Medulla oblongata (tissue), 1 donor: ENCODE measurements around the gene ZBTB12.
"Not testable (repeated sequence)": the region's sequence is repeated elsewhere in the genome, so short reads cannot be mapped to it uniquely, and the experiment has no call there.

Experiments
- DNase-seq: peaks from one replicate; pipeline ENCODE4 v3.0.0-alpha.2; 2015; ENCODE audit errors: extremely low spot score

The ZBTB12 gene

DNA sequence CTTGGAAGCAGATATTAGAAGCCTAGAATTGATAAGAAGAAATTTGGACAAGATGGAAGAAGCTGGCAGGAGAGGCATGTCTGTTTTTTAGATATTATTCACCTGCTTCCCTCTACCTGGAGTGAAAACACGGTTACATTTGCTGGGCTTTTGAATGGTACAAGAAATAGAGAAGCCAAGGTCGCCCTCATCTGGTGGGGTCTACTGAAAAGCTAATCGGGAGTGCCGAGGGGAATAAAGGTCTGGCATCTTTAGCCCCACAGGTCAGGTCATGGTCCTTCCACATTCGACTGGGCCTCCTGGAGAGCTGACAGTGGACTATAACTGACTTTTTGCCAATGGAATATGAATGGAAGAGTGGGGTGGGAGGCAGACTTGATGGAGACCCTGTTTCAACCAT lies 21.1 kb upstream of the ZBTB12 start:
- no peak for DNase-seq

DNA sequence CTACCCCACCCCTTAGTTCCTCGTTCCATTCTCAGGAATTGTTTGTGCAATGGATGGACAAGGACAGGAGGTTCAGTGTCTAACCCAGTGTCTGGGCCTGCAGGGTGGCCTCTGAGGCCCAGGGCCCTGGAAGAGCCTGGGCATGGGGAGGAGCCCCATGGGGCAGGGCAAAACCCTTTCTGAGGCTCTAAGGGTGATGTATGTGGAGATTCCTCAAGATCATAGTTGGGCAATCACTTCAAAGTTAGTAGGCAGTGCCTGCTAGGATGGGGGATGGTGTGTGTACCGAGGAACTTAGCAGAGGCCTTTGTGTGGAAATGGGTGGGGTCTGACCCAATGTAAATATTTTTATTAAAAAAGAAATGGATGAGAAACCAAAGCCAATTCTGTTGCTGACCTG lies 18.9 kb upstream of the ZBTB12 start:
- no peak for DNase-seq

DNA sequence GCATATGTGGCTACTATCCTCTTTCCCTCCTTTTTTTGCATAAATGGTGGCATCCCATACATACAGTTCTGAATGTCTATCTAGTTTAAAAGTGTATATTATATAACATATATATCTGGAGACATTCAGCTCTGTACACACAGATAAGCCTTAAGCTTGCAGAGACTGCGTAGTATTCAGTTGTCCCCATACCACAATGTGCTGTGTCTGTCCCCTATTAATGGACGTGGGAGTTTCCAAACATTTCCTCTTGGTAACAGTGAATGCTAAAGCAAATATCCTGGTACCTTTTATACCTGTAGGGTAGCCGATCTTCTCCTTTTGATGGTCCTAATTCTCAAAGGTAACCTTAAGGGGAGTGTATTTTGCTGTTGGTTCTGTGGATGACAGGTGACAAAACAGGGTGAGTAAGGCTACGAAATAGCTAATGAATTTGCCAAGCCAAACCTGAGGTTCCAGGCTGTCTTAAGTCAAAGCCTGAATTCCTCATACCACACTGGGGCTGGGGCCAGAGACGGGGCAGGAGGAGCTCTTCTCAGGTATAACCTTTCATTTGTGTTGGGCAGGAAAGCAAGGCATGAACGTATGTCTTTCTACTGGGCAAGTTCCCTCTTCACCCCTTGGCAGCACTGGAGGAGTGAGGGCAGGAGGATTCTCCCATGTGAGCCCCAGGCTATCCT lies 17.9 kb upstream of the ZBTB12 start:
- DNase-seq, result no peak

DNA sequence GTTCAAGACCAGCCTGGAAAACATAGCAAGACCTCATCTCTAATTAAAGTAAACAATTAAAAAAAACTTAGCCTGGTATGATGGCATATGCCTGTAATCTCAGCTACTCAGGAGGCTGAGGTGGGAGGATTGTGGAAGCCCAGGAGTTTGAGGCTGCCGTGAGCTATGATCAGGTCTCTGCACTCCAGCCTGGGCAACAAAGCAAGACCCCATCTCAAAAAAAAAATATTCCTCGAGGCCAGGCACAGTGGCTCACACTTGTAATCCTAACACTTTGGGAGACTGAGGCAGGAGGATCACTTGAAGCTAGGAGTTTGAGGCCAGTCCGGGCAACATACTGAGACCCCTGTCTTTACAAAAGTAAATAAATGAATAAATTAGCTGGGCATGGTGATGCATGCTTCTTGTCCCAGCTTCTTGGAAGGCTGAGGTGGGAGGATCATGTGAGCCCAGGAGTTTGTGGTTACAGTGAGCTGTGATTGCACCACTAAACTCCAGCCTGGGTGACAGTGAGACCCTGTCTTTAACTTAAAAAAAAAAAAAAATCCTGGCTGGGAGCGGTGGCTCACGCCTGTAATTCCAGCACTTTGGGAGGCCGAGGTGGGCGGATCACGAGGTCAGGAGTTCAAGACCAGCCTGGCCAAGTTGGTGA lies 16.3 kb upstream of the ZBTB12 start:
- DNase-seq, result no peak

DNA sequence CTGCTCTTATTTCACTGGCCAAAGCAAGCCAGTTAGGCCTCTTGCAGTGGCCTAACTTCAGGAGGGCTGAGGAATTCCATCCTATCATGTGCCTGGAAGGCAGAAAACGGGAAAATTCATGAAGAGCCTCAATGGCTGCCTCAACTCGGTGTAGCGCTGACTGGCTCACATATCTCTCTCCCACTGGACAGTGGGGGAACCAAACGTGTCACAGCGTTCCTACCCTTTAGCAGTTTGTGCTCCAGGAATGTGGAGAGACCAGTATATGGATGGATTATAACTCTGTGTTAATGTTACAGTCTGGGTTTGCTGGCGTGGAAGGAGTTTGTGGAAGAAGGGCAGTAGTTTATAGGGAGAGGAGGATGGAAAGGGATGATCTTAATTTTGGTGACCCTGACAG lies 13.9 kb upstream of the ZBTB12 start:
- DNase-seq, result no peak

DNA sequence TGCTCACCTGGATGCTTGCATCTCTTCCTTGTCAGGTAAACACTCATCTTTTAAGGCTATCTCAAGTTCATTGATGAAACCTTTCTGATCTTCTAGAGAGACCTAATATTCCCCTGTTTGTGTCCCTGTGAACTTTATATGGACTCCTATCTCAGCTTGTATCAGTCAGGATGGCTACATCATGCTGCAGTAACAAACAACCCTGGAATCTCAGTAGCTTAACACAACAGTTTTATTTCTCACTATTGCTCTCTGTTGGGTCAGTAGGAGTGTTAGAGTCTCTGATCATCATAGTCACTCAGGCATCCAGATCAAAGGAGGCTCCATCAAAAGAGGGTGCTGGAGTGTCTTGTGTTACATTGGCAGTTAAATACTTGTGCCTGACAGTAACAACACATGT lies 13.5 kb upstream of the ZBTB12 start:
- DNase-seq, result no peak

DNA sequence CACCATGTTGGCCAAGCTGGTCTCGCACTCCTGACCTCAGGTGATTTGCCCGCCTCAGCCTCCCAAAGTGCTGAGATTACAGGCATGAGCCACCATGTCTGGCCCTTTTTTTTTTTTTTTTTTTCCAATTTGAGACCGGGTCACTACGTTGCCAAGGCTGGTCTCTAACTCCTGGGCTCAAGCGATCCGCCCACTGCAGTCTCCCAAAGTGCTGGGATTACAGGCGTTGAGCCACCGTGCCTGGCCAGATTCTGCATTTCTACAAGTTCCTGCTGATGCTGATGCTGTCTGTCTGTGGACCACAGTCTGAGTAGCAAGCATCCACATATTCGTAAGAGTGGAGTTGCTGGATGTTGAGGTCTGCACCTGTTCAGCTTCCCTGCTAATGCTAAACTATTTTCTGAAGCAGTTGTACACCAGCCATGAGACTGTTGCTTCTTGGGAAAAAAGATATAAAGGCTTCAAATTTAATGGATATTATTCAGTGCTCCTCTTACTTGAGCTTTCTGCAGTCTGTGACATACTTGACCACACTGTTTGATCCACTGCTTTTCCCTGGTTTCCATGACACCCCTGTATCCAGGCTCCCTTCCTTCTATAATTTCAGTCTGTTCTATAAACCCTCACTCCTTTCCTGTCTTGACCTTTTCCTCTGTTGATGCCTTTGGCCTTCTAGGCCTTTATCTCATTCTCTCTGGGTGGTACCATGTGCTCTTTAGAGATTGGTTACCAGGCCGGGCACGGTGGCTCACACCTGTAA lies 10.1 kb upstream of the ZBTB12 start:
- DNase-seq, result no peak

DNA sequence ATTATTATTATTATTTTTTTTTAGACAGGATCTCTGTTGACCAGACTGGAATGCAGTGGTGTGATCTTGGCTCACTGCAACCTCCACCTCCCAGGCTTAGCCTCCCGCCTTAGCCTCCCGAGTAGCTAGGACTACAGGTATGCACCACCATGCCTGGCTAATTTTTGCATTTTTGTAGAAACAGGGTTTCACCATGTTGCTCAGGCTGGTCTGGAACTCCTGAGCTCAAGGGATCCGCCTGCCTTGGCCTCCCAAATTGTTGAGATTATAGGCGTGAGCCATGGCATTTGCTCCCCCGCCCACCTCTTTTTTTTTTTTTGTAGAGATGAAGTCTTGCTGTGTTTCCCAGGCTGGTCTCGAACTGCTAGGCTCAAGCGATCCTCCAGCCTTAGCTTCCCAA lies 7.4 kb upstream of the ZBTB12 start:
- not testable (repeated sequence) for DNase-seq

DNA sequence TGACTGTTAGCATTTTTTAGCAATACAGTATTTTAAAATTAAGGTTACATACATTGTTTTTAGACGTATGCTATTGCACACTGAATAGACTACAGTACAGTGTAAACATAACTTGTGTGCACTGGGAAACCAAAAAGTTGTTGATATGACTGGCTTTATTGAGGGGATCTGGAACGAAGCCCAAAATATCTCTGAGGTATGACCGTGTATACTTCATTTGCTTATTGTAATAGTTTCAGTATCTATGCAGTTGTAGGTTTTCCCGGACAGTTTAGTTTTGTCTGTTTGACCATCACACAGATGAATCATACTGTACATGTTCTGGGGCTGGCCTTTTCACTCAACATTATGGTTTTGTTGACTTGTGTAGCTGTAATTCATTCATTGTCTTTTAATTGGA lies 6.9 kb upstream of the ZBTB12 start:
- DNase-seq, result no peak

DNA sequence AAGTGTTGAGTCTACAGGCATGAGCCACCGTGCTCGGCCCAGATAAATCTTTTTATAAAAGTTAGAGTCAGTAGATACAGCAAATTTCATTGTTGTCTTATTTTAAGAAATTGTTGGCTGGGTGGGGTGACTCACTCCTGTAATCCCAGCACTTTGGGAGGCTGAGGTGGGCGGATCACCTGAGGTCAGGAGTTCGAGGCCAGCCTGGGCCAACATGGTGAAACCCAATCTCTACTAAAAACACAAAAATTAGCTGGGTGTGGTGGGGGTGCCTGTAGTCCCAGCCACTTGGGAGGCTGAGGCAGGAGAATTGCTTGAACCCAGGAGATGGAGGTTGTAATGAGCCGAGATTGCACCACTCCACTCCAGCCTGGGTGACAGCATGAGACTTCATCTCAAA lies 6.4 kb upstream of the ZBTB12 start:
- DNase-seq, result not testable (repeated sequence)

DNA sequence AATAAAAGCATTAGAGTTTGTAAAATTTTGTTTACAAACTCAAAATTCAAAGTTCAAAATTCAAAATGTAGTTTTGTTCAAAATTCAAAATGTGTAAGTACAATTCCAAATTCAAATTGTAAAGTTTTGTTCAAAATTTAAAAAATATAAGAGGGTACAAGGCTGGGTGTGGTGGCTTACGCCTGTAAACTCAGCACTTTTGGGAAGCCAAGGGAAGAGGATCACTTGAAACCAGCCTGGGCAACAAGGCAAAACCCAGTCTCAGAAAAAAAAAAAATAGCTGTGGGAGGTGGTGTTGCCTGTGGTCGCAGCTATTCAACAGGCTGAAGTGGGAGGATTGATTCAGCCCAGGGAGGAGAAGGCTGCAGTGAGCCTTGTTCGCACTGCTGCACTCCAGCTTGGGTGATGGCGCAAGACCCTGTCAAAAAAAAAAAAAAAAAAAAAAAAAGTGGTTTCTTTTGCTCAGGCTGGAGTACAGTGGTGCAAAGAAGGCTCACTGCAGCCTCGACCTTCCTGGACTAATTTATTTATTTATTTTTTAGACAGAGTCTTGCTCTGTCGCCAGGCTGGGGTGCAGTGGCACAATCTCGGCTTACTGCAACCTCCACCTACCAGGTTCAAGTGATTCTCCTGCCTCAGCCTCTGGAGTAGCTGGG lies 5.4 kb upstream of the ZBTB12 start:
- DNase-seq, result no peak

DNA sequence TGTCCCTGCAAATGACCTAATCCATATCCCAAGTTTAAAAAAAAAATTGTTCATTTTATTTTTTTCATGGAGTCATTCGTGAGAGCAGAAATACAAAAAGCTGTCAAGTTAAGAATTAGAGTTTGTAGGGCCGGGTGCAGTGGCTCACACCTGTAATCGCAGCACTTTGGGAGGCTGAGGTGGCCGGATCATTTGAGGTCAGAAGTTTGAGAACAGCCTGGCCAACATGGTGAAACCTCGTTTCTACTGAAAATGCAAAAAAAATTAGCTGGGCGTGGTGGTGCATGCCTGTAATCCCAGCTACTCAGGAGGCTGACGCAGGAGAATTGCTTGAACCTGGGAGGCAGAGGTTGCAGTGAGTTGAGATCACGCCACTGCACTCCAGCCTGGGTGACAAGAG lies 4.8 kb upstream of the ZBTB12 start:
- DNase-seq, result not testable (repeated sequence)

DNA sequence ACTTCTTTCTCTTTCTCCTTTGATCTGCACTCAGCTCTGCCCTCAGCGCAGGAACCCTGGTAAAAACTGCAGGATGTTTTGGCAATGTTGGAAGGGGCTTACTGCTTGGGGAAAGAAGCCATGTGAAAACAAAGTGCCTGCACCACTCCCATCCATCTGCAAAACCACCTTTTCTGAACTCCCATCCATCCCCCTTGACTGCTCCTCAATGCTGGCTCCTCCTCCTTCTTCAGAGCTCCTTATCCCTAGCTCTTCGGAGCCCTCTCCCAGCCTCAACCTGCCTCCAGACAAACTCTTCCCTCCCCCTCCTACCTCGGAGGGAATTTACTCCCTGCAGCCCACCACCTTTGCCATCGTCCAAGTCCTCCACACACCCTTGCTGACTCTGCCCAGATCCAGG lies 4.2 kb upstream of the ZBTB12 start:
- DNase-seq, result no peak

DNA sequence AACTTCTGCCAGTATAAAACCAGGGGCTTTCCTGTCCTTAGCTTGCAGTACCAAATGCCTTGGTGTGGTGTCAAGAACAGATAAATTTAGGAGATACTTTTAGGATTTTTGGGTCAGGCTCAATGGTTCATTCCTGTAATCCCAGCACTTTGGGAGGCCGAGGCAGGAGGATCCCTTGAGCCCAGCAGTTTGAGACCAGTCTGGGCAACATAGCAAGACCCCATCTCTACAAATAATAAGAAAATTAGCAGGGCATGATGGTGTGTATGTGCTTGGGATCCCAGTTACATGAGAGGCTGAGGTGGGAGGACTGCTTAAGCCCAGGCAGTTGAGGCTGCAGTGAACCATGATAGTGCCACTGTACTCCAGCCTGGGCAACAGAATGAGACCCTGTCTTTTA lies 3.2 kb upstream of the ZBTB12 start:
- no peak for DNase-seq

DNA sequence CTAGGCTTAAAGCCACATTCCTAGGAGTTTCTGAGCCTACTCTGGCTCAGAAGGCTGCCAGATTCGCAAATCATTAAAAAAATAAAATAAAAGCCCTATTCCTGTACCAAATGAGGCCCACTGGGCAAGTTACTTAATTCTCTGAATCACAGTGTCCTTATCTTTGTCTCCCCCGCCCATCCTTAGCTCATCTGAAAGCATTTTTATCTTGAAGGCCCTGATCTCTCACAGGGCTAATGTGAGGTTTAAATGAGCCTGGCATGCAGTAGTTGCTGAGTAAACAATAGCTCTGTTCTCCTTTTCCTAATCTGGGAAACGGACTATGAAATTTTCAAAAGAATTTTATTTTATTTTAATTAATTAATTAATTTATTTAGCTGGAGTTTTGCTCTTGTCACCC lies 2.1 kb upstream of the ZBTB12 start:
- DNase-seq, result no peak

DNA sequence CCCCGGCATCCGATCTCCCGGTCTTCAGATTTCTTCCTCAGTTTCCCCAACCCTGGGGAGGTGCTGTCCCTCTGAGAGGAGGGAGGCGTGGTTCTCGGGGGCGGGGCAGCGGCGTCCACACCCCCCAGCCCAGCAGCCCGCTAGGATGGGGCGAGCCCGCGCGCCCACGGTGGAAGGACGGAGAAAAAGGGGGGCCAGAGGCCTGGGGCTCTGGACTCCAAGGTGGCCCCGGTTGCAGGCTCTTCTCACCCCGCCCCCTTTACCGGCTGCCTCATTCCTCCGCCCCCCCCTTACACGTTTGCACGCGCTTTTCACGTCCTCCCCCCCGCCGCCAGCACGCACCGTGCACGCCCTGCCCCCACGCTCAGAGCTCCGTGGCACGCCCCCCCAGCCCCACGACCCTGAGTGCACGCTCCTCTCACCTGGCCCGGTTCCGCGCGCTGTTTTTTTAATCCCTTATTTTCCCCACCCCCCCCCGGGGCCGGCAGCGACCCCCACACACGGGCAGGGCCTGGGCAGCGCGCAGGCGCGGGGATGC lies 402 bp downstream of the ZBTB12 start:
- DNase-seq, result peak; percentile 38

DNA sequence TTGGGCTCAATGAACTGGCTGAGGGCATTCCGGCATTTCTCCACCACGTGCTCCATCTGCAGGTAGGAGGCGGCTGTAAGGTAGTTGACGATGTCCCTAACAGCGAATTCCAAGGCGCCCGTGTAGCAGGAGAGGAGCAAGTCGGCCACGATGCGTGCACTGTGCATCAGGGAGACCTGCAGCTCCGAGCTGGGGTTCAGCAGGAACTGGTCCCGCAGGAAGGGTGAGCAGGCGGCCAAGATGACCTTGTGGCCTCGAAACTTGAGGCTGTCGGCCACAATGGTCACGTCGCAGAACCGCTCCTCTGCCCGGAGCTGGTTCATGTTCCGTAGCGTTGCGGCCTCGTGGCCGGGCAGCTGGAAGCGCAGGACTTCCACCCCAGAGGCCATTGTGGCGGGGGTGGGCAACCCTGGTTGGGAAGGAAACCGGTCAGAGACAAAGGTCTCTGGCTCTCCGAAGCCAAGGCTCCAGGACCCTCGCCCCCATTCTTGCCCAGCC lies 920 bp downstream of the ZBTB12 start:
- peak; percentile 9 for DNase-seq

DNA sequence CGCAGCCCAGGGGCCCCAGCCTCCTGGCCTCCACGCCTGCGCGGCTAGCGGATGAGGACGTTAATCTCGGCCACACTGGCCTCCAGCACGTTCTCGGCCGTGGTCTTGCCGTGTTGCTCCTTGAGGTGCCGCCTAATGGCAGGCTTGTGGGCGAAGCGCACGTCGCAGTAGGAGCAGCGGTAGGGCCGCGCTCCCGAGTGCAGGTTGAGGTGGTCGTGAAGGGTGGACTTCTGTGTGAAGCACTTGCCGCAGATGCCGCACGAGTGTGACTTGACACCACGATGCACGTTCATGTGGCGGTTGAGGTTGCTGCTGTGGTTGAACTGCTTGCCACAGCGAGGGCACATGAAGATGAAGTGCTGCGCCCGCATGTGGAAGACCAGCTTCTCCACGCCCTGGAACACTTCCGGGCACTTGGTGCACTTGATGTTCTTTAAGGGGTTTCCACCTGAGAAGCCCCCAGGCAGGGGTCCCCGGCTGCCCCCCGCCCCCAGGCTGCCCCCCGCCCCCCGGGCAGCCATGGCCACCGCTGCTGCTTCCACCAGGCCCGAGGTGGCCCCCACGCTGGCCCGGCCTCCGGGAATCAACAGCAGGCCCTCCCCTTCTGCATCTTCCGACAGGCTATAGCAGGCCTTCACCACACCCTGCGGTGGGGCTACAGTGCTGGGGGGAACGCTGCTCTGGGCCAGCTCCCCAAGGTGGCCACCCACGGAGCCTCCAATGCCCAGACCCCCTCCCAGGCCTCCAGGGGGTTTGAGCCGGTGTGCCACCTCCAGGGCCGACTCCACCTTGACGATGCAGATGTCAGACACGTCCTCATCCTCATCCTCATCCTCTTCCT lies 1.8 kb downstream of the ZBTB12 start:
- DNase-seq, result no peak

DNA sequence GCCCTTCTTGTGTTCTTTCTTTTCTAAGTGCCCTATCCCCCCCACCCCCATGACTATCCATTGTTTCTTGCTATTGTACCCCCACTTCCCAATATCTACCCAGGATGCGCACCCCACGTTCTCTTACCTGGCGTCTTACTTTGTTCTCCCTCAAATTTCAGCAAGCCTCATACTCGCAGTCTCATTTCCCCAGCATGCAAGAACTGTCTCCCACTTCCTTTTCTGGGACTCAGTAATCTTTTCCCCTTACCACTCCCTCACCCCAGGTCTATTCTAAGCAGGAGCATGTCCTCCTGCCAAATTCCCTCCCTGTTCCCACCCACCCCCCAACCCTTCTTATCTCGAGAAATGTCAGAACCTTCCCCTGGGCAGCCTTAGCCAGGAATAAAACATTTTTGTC lies 2.7 kb downstream of the ZBTB12 start:
- DNase-seq, result no peak

DNA sequence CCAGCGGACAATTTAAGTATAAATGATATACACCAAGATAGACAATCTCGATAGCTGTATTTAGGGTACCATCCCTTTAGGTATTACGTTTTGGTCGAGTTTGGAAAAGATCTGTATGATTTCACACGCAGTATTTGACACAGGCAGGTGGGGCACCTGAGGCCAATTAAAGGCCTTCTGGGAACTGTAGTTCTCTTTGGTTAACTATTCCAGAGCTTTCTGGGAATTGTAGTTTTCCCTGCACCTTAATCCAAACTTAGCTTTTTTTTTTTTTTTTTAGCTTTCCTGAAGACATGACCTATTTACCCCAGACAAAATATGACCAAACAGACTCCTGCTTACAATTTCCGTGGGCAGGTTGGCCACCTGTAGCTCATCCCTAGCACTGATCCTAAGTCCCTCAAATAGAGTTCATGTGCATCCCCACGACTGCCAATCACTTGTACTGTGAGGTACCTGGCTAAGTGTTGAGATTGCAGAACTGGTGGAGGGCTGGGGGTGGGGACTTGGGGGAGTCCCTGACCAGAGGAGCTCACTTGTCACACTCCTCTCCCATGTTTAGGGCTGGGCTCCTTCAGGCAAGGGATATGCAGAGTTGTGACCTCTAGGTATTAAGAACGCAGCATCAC lies 3.4 kb downstream of the ZBTB12 start:
- peak; percentile 70 for DNase-seq
